Stimulated activated CD8-positive, alpha-beta memory T cell treated with anti-CD3 and anti-CD28 coated beads, Interleukin-12 subunit alpha, Interleukin-12 subunit beta, amount 100 ng/mL, for 24 hours (primary cell): ENCODE data around the gene OVOL1.

Experiments
- DNase-seq: peaks from one replicate; pipeline ENCODE4 v3.0.0-alpha.2; 2020; ENCODE audit errors: extremely low read depth

OVOL1 gene

GRCh38 chr11:65777821-65778361 lies 9.0 kb upstream of the OVOL1 start:
- DNase-seq, result no peak

GRCh38 chr11:65778431-65778900 lies 8.4 kb upstream of the OVOL1 start:
- no peak for DNase-seq

GRCh38 chr11:65778901-65779668 lies 7.8 kb upstream of the OVOL1 start:
- DNase-seq, result no peak

GRCh38 chr11:65779669-65779918 lies 7.3 kb upstream of the OVOL1 start:
- no peak for DNase-seq

GRCh38 chr11:65779919-65780769 lies 6.7 kb upstream of the OVOL1 start:
- peak; percentile 37 for DNase-seq

- DNase-seq, result peak; percentile 35
These were observed 6.1 kb upstream of the OVOL1 start, which contains the start of gene AP5B1 for GRCh38 chr11:65780770-65781151. Gene AP5B1, minus strand, starts transcription at chr11:65780976. Its CDS starts 385 bp downstream, at chr11:65780591.

- no peak for DNase-seq
These were observed 5.5 kb upstream of the OVOL1 start for GRCh38 chr11:65781152-65781961.

GRCh38 chr11:65781962-65782815 lies 4.7 kb upstream of the OVOL1 start:
- DNase-seq, result no peak

- DNase-seq, result no peak
These were observed 4.0 kb upstream of the OVOL1 start for GRCh38 chr11:65782816-65783228.

- no peak for DNase-seq
These were observed 1.4 kb upstream of the OVOL1 start for GRCh38 chr11:65785319-65786007.

GRCh38 chr11:65786008-65786785 lies 666 bp upstream of the OVOL1 start:
- no peak for DNase-seq

GRCh38 chr11:65787649-65788622 lies 1.1 kb downstream of the OVOL1 start:
- DNase-seq, result no peak

- no peak for DNase-seq
These were observed 2.0 kb downstream of the OVOL1 start for GRCh38 chr11:65788821-65789220.

- no peak for DNase-seq
These were observed 2.6 kb downstream of the OVOL1 start for GRCh38 chr11:65789230-65790103.

- DNase-seq, result no peak
These were observed 3.4 kb downstream of the OVOL1 start for GRCh38 chr11:65790104-65790901.

GRCh38 chr11:65790902-65791650 lies 4.2 kb downstream of the OVOL1 start:
- no peak for DNase-seq
